ENCODE measurements around the gene ZNF169.

- no peak for TF ChIP-seq CTCF (IDR thresholded peaks at IDR 0.05)
- TF ChIP-seq POLR2A (IDR thresholded peaks at IDR 0.05) = no peak
Measured at GRCh38 chr9:94210616-94211603, 48.2 kb upstream of the ZNF169 start.
